Hepatocyte (in vitro differentiated cells): ENCODE data around the gene SH3RF3. TPM values are rescaled to one million over a fixed set of nuclear protein-coding genes. Genes with fewer than 3 reads are reported as not detected.

Source experiments
- DNase-seq: peaks from one replicate; pipeline ENCODE4 v3.0.0-alpha.2; 2016; ENCODE audit warnings: low spot score
- H2AFZ ChIP-seq: fragments of 200-600 bp; sonication (generic); 2 replicates; pipeline ENCODE4 v1.6.0; 2016; ENCODE audit warnings: antibody characterized with exemption, mild to moderate bottlenecking
- H3K27ac ChIP-seq: fragments of 200-600 bp; sonication (generic); 2 replicates; pipeline ENCODE4 v1.5.1; 2016; ENCODE audit warnings: mild to moderate bottlenecking
- H3K27me3 ChIP-seq: fragments of 200-600 bp; sonication (generic); 2 replicates; pipeline ENCODE4 v1.6.1; 2016
- H3K36me3 ChIP-seq: fragments of 200-600 bp; sonication (generic); replicated peaks from 2 replicates; pipeline ENCODE4 v1.5.1; 2016; ENCODE audit warnings: low read depth; ENCODE audit not compliant: insufficient read depth
- H3K4me1 ChIP-seq: fragments of 200-600 bp; sonication (generic); 2 replicates; pipeline ENCODE4 v1.5.1; 2016; ENCODE audit warnings: mild to moderate bottlenecking, moderate library complexity; ENCODE audit not compliant: insufficient read depth
- H3K4me2 ChIP-seq: fragments of 200-600 bp; sonication (generic); 2 replicates; pipeline ENCODE4 v1.6.0; 2016
- H3K4me3 ChIP-seq: fragments of 200-600 bp; sonication (generic); 2 replicates; pipeline ENCODE4 v1.5.1; 2016; ENCODE audit warnings: mild to moderate bottlenecking
- H3K79me2 ChIP-seq: fragments of 200-600 bp; sonication (generic); 2 replicates; pipeline ENCODE4 v1.6.0; 2017; ENCODE audit warnings: mild to moderate bottlenecking
- H3K9me2 ChIP-seq: fragments of 200-600 bp; sonication (generic); replicated peaks from 2 replicates; pipeline ENCODE4 v1.6.0; 2017; ENCODE audit warnings: mild to moderate bottlenecking; ENCODE audit not compliant: insufficient read depth
- H3K9me3 ChIP-seq: fragments of 200-600 bp; sonication (generic); 2 replicates; pipeline ENCODE4 v1.5.1; 2016; ENCODE audit warnings: low read depth, mild to moderate bottlenecking
- H4K20me1 ChIP-seq: fragments of 200-600 bp; sonication (generic); 2 replicates; pipeline ENCODE4 v1.6.0; 2016; ENCODE audit warnings: mild to moderate bottlenecking; ENCODE audit not compliant: insufficient read depth, poor library complexity, severe bottlenecking
- EZH2 ChIP-seq: fragments of 200-600 bp; sonication (generic); IDR thresholded peaks from 2 replicates; pipeline ENCODE4 v1.6.1; 2016; ENCODE audit warnings: antibody characterized with exemption, mild to moderate bottlenecking, borderline replicate concordance
- EZH2phosphoT487 ChIP-seq: fragments of 200-600 bp; sonication (generic); IDR thresholded peaks from one replicate; pipeline ENCODE4 v1.6.1; 2018; ENCODE audit warnings: antibody characterized with exemption, mild to moderate bottlenecking, low read depth, moderate library complexity; ENCODE audit not compliant: unreplicated experiment, severe bottlenecking
- WGBS: methylation state at CpG from one replicate; pipeline ENCODE4 v1.1.6; 2016; ENCODE audit warnings: low lambda C conversion rate; ENCODE audit errors: missing lambda C conversion rate; 5-methylcytosine and 5-hydroxymethylcytosine counted together
- polyA plus RNA-seq: library from polyadenylated mRNA; unstranded; fragments of >200 nt; fragmentation: Nextera tagmentation; extraction: Ambion mirVana; gene quantifications from 2 replicates; pipeline ENCODE4 v1.2.1, GENCODE V29; 2016
- total RNA-seq: library from RNA; depleted of rRNA; stranded (reverse); fragments of >200 nt; gene quantifications from 2 replicates; pipeline ENCODE4 v1.2.3, GENCODE V29; 2014
- TF ChIP-seq, protein P1 (sequence below): fragments of 200-600 bp; sonication (generic); IDR thresholded peaks from 2 replicates; pipeline ENCODE4 v1.5.1; 2016; ENCODE audit warnings: antibody characterized with exemption, mild to moderate bottlenecking; ENCODE audit not compliant: poor library complexity

Gene SH3RF3
- total and polyA plus RNA-seq, 2 experiments from 2014 or later = 1.9 to 2.1 TPM

DNA sequence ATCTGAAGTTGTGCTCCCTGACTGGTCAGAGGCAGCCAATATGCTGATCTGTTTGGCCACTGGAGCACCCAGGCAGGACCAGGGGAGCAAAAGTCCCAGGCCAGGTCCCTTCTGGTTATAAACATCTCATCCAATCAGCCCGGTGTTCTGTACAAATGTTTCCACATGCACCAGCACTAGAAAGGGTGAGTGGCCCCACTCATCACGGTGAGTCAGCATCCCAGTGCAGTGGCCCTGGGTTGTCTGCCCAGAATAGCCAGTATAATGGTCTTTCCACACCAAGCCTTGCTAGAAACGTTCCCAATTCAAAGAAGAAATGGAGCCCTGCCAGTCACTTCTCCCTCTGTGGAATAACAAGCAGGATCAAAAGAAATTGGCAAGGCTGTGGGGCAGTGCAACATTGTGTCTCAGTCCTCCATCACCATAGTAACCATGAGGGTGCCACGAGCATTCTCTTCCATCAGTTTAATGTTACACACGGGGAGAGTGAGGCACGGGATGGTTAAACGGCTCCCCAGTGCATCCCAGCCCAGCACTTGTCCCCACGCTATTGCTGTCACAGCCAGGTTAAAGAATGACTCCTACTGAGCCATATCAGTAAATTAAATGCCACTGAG lies 309.9 kb downstream of the SH3RF3 start:
- H4K20me1 ChIP-seq = no peaks in the 10 kb centered on the region
- H2AFZ ChIP-seq = no peak overlapping the region
- no peaks in the 10 kb centered on the region for H3K27me3 ChIP-seq
- H3K4me3 ChIP-seq = no peak overlapping the region
- no peak for TF ChIP-seq EZH2
- TF ChIP-seq, protein P1, sequence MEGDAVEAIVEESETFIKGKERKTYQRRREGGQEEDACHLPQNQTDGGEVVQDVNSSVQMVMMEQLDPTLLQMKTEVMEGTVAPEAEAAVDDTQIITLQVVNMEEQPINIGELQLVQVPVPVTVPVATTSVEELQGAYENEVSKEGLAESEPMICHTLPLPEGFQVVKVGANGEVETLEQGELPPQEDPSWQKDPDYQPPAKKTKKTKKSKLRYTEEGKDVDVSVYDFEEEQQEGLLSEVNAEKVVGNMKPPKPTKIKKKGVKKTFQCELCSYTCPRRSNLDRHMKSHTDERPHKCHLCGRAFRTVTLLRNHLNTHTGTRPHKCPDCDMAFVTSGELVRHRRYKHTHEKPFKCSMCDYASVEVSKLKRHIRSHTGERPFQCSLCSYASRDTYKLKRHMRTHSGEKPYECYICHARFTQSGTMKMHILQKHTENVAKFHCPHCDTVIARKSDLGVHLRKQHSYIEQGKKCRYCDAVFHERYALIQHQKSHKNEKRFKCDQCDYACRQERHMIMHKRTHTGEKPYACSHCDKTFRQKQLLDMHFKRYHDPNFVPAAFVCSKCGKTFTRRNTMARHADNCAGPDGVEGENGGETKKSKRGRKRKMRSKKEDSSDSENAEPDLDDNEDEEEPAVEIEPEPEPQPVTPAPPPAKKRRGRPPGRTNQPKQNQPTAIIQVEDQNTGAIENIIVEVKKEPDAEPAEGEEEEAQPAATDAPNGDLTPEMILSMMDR = no peak
- no peak for TF ChIP-seq EZH2phosphoT487
- H3K79me2 ChIP-seq = no peaks in the 10 kb centered on the region
- no peaks in the 10 kb centered on the region for H3K9me2 ChIP-seq
- DNase-seq = peak; percentile 24
- H3K9me3 ChIP-seq = peaks cover 8% of the 10 kb centered on the region
- no peak overlapping the region for H3K4me2 ChIP-seq
- no peaks in the 10 kb centered on the region for H3K4me1 ChIP-seq
- H3K27ac ChIP-seq = no peak overlapping the region
- 67% methylated on average over 8 of the region's 8 CpGs for WGBS
- no peaks in the 10 kb centered on the region for H3K36me3 ChIP-seq

DNA sequence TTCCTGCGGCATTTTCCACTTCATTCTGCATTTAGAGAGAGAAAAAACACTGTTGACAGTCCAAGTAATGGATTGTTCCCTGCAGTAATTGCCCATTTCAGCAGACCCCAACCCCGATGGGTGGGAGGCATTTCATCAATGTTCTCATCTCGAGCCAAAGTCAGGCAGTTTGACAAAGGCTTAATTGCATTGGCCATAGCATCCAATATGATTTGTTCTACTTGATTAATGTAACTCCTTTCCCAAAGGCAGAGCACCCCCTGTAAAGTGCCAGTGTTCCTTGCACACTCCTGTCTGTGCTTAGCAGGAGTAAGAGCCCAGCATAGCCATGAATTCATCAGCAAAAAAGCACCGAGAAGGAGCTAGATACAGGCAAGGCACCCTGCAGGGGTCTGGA lies 310.4 kb downstream of the SH3RF3 start:
- no peak for TF ChIP-seq EZH2phosphoT487
- no peak for TF ChIP-seq EZH2
- TF ChIP-seq, protein P1 = no peak
- no peak overlapping the region for H3K4me2 ChIP-seq
- no peaks in the 10 kb centered on the region for H3K27me3 ChIP-seq
- WGBS = 81% methylated on average over 4 of the region's 4 CpGs
- H3K36me3 ChIP-seq = no peaks in the 10 kb centered on the region
- H3K9me2 ChIP-seq = no peaks in the 10 kb centered on the region
- no peak overlapping the region for H3K4me3 ChIP-seq
- no peak overlapping the region for H2AFZ ChIP-seq
- H3K79me2 ChIP-seq = no peaks in the 10 kb centered on the region
- no peaks in the 10 kb centered on the region for H3K4me1 ChIP-seq
- H3K9me3 ChIP-seq = peaks cover 8% of the 10 kb centered on the region
- no peaks in the 10 kb centered on the region for H4K20me1 ChIP-seq
- no peak for DNase-seq
- no peak overlapping the region for H3K27ac ChIP-seq

DNA sequence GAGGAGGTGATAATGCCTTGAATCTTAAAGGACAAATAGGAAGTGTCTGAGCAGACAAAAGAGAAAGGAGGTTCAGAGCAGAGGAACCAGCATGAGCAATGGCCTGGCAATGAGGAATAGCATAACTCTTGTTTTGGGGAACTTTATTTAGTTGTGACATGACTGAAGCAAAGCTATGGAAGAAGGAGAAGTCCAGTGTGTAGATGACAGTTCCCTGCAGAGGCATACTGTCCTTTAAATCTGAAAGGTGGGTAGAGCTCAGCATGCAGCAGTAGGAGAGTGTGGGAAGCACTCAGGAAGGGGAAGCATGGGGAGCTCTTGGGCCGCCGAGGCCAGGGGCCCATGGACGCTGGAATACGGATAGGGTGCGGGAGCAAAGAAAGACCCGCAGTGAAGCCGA lies 311.0 kb downstream of the SH3RF3 start:
- Histone ChIP-seq H3K4me2 (no peak overlapping the region), H3K9me3 (peaks cover 9% of the 10 kb centered on the region), H3K4me1 (no peaks in the 10 kb centered on the region), H3K27me3 (no peaks in the 10 kb centered on the region), H3K9me2 (no peaks in the 10 kb centered on the region), H3K79me2 (no peaks in the 10 kb centered on the region), H4K20me1 (no peaks in the 10 kb centered on the region), H3K27ac (no peak overlapping the region), H2AFZ (no peak overlapping the region), H3K36me3 (no peaks in the 10 kb centered on the region), H3K4me3 (no peak overlapping the region)
- DNase-seq = no peak
- 99% methylated on average over 7 of the region's 7 CpGs for WGBS
- TF ChIP-seq EZH2phosphoT487 (no peak), EZH2 (no peak)
- TF ChIP-seq, protein P1 = no peak
